HCT116 (cell line): ENCODE measurements around the gene DICER1.

Experiments used
- CTCF ChIP-seq, 3 experiments: fragments of 200-600 bp in 1 of 3; sonication (generic) in 1 of 3; IDR thresholded peaks in 2 of 3; conservative IDR thresholded peaks in 1 of 3; 2 replicates each; pipeline ENCODE4 v1.5.1; 2012 to 2017; ENCODE audit warnings: low read depth in 2 of 3, low read length in 2 of 3, antibody characterized with exemption in 1 of 3, borderline replicate concordance in 1 of 3, control low read depth in 1 of 3, mild to moderate bottlenecking in 1 of 3, mixed read lengths in 1 of 3, mixed run types in 1 of 3, moderate library complexity in 1 of 3; ENCODE audit not compliant: insufficient read depth in 1 of 3
- EZH2 ChIP-seq: fragments of 200-600 bp; sonication (generic); IDR thresholded peaks from 2 replicates; pipeline ENCODE4 v1.6.1; 2017; ENCODE audit warnings: antibody characterized with exemption, mixed run types
- POLR2A ChIP-seq: IDR thresholded peaks from 2 replicates; pipeline ENCODE4 v1.7.0; 2011; ENCODE audit warnings: borderline replicate concordance; ENCODE audit not compliant: insufficient read depth, insufficient read length; ENCODE audit errors: extremely low read depth
- POLR2AphosphoS5 ChIP-seq: IDR thresholded peaks from 2 replicates; pipeline ENCODE4 v1.6.1; 2011; ENCODE audit warnings: mild to moderate bottlenecking, low read depth, low read length, moderate library complexity
- TCF7L2 ChIP-seq: IDR thresholded peaks from 2 replicates; pipeline ENCODE4 v1.7.0; 2011; ENCODE audit warnings: borderline replicate concordance, inconsistent platforms; ENCODE audit not compliant: insufficient read depth, insufficient read length; ENCODE audit errors: extremely low read depth
- TF ChIP-seq, protein P1 (sequence below): IDR thresholded peaks from 2 replicates; pipeline ENCODE4 v1.6.1; 2012; ENCODE audit warnings: low read depth

DNA sequence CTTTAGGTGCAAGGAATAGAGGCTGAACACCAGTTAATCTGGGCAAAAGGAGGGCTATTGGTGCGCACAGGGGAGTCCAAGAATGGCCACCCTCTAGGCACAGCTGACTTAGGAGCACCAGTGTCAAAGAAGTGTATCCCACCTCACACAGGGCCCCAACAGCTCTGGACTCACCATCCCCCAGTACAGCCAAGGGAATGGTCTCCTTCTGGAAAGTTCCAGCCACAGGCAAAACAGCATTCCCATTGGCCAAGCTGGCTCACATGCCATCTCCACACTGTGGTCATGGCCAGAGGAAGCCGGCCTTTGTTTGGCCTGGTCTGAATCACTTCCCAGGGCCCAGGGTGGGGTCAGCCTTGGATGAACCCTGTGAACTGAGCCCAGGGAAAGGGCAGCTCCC, 120.1 kb downstream of the DICER1 start:
- no peak for TF ChIP-seq CTCF (IDR thresholded peaks at IDR 0.05 in 2 of 3, conservative IDR thresholded peaks at IDR 0.05 in 1 of 3; ENCODE audit: borderline replicate concordance in 1 of 3, insufficient read depth in 1 of 3, low read depth in 2 of 3, low read length in 2 of 3)
- TF ChIP-seq POLR2AphosphoS5, result no peak
- no peak for TF ChIP-seq POLR2A
- no peak for TF ChIP-seq TCF7L2
- no peak for TF ChIP-seq EZH2
- TF ChIP-seq, protein P1, sequence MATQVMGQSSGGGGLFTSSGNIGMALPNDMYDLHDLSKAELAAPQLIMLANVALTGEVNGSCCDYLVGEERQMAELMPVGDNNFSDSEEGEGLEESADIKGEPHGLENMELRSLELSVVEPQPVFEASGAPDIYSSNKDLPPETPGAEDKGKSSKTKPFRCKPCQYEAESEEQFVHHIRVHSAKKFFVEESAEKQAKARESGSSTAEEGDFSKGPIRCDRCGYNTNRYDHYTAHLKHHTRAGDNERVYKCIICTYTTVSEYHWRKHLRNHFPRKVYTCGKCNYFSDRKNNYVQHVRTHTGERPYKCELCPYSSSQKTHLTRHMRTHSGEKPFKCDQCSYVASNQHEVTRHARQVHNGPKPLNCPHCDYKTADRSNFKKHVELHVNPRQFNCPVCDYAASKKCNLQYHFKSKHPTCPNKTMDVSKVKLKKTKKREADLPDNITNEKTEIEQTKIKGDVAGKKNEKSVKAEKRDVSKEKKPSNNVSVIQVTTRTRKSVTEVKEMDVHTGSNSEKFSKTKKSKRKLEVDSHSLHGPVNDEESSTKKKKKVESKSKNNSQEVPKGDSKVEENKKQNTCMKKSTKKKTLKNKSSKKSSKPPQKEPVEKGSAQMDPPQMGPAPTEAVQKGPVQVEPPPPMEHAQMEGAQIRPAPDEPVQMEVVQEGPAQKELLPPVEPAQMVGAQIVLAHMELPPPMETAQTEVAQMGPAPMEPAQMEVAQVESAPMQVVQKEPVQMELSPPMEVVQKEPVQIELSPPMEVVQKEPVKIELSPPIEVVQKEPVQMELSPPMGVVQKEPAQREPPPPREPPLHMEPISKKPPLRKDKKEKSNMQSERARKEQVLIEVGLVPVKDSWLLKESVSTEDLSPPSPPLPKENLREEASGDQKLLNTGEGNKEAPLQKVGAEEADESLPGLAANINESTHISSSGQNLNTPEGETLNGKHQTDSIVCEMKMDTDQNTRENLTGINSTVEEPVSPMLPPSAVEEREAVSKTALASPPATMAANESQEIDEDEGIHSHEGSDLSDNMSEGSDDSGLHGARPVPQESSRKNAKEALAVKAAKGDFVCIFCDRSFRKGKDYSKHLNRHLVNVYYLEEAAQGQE, result no peak
